HEK293 (cell line): ENCODE measurements around the gene CELF1.

Source experiments
- CTCF ChIA-PET: fragments of 350-600 bp; formaldehyde crosslinking; extraction: SDS; loops from one replicate; lab custom pipeline; 2021; ENCODE audit warnings: antibody characterized with exemption; lab: Yijun Ruan, JAX
- POLR2A ChIA-PET: fragments of 300-600 bp; formaldehyde crosslinking; extraction: SDS; loops from one replicate; lab custom pipeline; 2020; ENCODE audit warnings: antibody characterized with exemption, inconsistent platforms; lab: Yijun Ruan, JAX
- H3K27ac ChIP-seq: fragments of 200-500 bp; sonication (Bioruptor generic); 2 replicates; pipeline ENCODE4 v1.5.1; 2014; ENCODE audit warnings: low read depth, low read length, control low read depth, inconsistent platforms; ENCODE audit errors: extremely low read depth
- H3K36me3 ChIP-seq, 2 experiments: fragments of 200-500 bp in 1 of 2; sonication (Bioruptor generic) in 1 of 2; 1 replicate in 1 of 2; 2 replicates in 1 of 2; pipeline ENCODE4 v1.5.1; 2014 to 2017; ENCODE audit warnings: inconsistent platforms in 2 of 2, low read length in 2 of 2; ENCODE audit not compliant: control insufficient read depth in 2 of 2, insufficient read depth in 1 of 2
- H3K4me1 ChIP-seq: fragments of 200-500 bp; sonication (Bioruptor generic); 2 replicates; pipeline ENCODE4 v1.5.1; 2014; ENCODE audit warnings: mild to moderate bottlenecking, low read length, inconsistent platforms; ENCODE audit not compliant: control insufficient read depth, insufficient read depth
- H3K4me3 ChIP-seq: 2 replicates; pipeline ENCODE4 v1.5.1; 2011; ENCODE audit warnings: low read depth, mild to moderate bottlenecking, control low read depth, low read length, moderate library complexity
- H3K9me3 ChIP-seq: fragments of 200-500 bp; sonication (Bioruptor generic); 2 replicates; pipeline ENCODE4 v1.5.1; 2014; ENCODE audit warnings: low read depth, low read length, inconsistent platforms; ENCODE audit not compliant: control insufficient read depth, insufficient read depth
- FEZF1 ChIP-seq: fragments of 450-650 bp; formaldehyde crosslinking; IDR thresholded peaks from 2 replicates; pipeline ENCODE4 v1.5.1; 2016; ENCODE audit warnings: missing biosample characterization, missing genetic modification characterization
- GFI1B ChIP-seq: fragments of 450-650 bp; formaldehyde crosslinking; IDR thresholded peaks from 2 replicates; pipeline ENCODE4 v1.5.1; 2016; ENCODE audit warnings: missing biosample characterization, missing genetic modification characterization
- KLF16 ChIP-seq: fragments of 450-650 bp; formaldehyde crosslinking; IDR thresholded peaks from 2 replicates; pipeline ENCODE4 v1.5.1; 2017; ENCODE audit warnings: missing biosample characterization, missing genetic modification characterization
- PRDM1 ChIP-seq: fragments of 450-650 bp; formaldehyde crosslinking; IDR thresholded peaks from 2 replicates; pipeline ENCODE4; 2016; ENCODE audit warnings: missing biosample characterization, missing genetic modification characterization
- REPIN1 ChIP-seq: fragments of 450-650 bp; formaldehyde crosslinking; IDR thresholded peaks from 2 replicates; pipeline ENCODE4 v1.5.1; 2017; ENCODE audit warnings: missing biosample characterization, missing genetic modification characterization, low read depth
- YY1 ChIP-seq: fragments of 450-650 bp; formaldehyde crosslinking; IDR thresholded peaks from 2 replicates; pipeline ENCODE4 v1.5.1; 2018; ENCODE audit warnings: missing biosample characterization, missing genetic modification characterization
- ZBTB49 ChIP-seq: fragments of 450-650 bp; formaldehyde crosslinking; IDR thresholded peaks from 2 replicates; pipeline ENCODE4 v1.5.1; 2016; ENCODE audit warnings: missing biosample characterization, missing genetic modification characterization, low read depth
- ZNF146 ChIP-seq: fragments of 450-650 bp; formaldehyde crosslinking; IDR thresholded peaks from 2 replicates; pipeline ENCODE4 v1.5.1; 2016; ENCODE audit warnings: missing biosample characterization, missing genetic modification characterization
- ZNF184 ChIP-seq: fragments of 450-650 bp; IDR thresholded peaks from 2 replicates; pipeline ENCODE4 v1.5.1; 2018; ENCODE audit warnings: missing biosample characterization, mild to moderate bottlenecking, missing genetic modification characterization
- ZNF248 ChIP-seq: fragments of 450-650 bp; formaldehyde crosslinking; IDR thresholded peaks from 2 replicates; pipeline ENCODE4 v1.5.1; 2017; ENCODE audit warnings: missing biosample characterization, missing genetic modification characterization
- ZNF544 ChIP-seq: fragments of 450-650 bp; formaldehyde crosslinking; IDR thresholded peaks from 2 replicates; pipeline ENCODE4 v1.5.0; 2017; ENCODE audit warnings: missing biosample characterization, missing genetic modification characterization
- ZNF558 ChIP-seq: fragments of 450-650 bp; formaldehyde crosslinking; IDR thresholded peaks from 2 replicates; pipeline ENCODE4 v1.5.1; 2016; ENCODE audit warnings: missing biosample characterization, missing genetic modification characterization
- ZNF677 ChIP-seq: fragments of 450-650 bp; IDR thresholded peaks from 2 replicates; pipeline ENCODE4 v1.5.0; 2018; ENCODE audit warnings: missing biosample characterization, mild to moderate bottlenecking, missing genetic modification characterization, moderate library complexity
- ZNF707 ChIP-seq: fragments of 450-650 bp; formaldehyde crosslinking; IDR thresholded peaks from 2 replicates; pipeline ENCODE4 v1.5.1; 2016; ENCODE audit warnings: missing biosample characterization, missing genetic modification characterization
- ZNF747 ChIP-seq: fragments of 450-650 bp; formaldehyde crosslinking; IDR thresholded peaks from 2 replicates; pipeline ENCODE4 v1.5.1; 2016; ENCODE audit warnings: missing biosample characterization, missing genetic modification characterization
- ZSCAN4 ChIP-seq: fragments of 450-650 bp; formaldehyde crosslinking; IDR thresholded peaks from 2 replicates; pipeline ENCODE4 v1.5.1; 2017; ENCODE audit warnings: missing biosample characterization, missing genetic modification characterization
- TF ChIP-seq, protein P1 (sequence below): fragments of 450-650 bp; formaldehyde crosslinking; IDR thresholded peaks from 2 replicates; pipeline ENCODE4 v1.5.1; 2016; ENCODE audit warnings: missing biosample characterization, missing genetic modification characterization
- TF ChIP-seq, protein P2 (sequence below): fragments of 450-650 bp; formaldehyde crosslinking; IDR thresholded peaks from 2 replicates; pipeline ENCODE4 v1.5.1; 2017; ENCODE audit warnings: missing biosample characterization, missing genetic modification characterization
- TF ChIP-seq, protein P3 (sequence below): fragments of 450-650 bp; formaldehyde crosslinking; IDR thresholded peaks from 2 replicates; pipeline ENCODE4 v1.5.1; 2016; ENCODE audit warnings: missing biosample characterization, missing genetic modification characterization
- TF ChIP-seq, protein P4 (sequence below): fragments of 450-650 bp; formaldehyde crosslinking; IDR thresholded peaks from 2 replicates; pipeline ENCODE4 v1.5.1; 2017; ENCODE audit warnings: missing biosample characterization, missing genetic modification characterization

CELF1 gene

GRCh38 chr11:47498584-47499152 lies 54.3 kb downstream of the CELF1 start:
- POLR2A ChIA-PET = interaction anchor here (0.6 to 1.6 kb wide), 3 partner anchors 54 to 573 kb away, joined by 3 to 5 read pairs (median 3); partner anchors contain the start of gene CELF1
- CTCF ChIA-PET = interaction anchor here (0.7 to 1.1 kb wide), 4 partner anchors 19 to 346 kb away, joined by 3 to 6 read pairs (median 4); no protein-coding TSS in a partner anchor

GRCh38 chr11:47498149-47498548 lies 54.8 kb downstream of the CELF1 start:
- H3K4me3 ChIP-seq = no peak overlapping the region
- ChIA-PET CTCF (interaction anchor here (0.6 to 1.1 kb wide), 5 partner anchors 19 to 345 kb away, joined by 3 to 6 read pairs (median 4); no protein-coding TSS in a partner anchor), POLR2A (interaction anchor here (0.6 to 1.6 kb wide), 3 partner anchors 54 to 574 kb away, joined by 3 to 5 read pairs (median 3); partner anchors contain the start of gene CELF1)
- peaks cover 0 to 39% of the 10 kb centered on the region in 2 experiments for H3K36me3 ChIP-seq
- peaks cover 12% of the 10 kb centered on the region for H3K4me1 ChIP-seq
- no peaks in the 10 kb centered on the region for H3K9me3 ChIP-seq
- no peak overlapping the region for H3K27ac ChIP-seq
- no peak for TF ChIP-seq ZNF248
- TF ChIP-seq GFI1B (tag by site-specific recombination) = no peak
- no peak for TF ChIP-seq ZNF184

More at GRCh38 chr11:47498584-47499152, 54.3 kb downstream of the CELF1 start:
- Histone ChIP-seq H3K36me3 (peaks cover 0 to 38% of the 10 kb centered on the region in 2 experiments; a peak in 2 of 3 replicates), H3K9me3 (no peaks in the 10 kb centered on the region), H3K4me1 (peaks cover 12% of the 10 kb centered on the region), H3K4me3 (no peak overlapping the region), H3K27ac (no peak overlapping the region)
- TF ChIP-seq ZNF558 = no peak
- no peak for TF ChIP-seq ZBTB49 (tag by site-specific recombination)
- TF ChIP-seq, protein P1, sequence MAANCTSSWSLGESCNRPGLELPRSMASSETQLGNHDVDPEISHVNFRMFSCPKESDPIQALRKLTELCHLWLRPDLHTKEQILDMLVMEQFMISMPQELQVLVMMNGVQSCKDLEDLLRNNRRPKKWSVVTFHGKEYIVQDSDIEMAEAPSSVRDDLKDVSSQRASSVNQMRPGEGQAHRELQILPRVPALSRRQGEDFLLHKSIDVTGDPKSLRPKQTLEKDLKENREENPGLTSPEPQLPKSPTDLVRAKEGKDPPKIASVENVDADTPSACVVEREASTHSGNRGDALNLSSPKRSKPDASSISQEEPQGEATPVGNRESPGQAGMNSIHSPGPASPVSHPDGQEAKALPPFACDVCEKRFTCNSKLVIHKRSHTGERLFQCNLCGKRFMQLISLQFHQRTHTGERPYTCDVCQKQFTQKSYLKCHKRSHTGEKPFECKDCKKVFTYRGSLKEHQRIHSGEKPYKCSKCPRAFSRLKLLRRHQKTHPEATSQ (tag by site-specific recombination) = no peak
- TF ChIP-seq ZNF707 (tag by site-specific recombination) = no peak
- TF ChIP-seq ZSCAN4 = no peak
- TF ChIP-seq, protein P2, sequence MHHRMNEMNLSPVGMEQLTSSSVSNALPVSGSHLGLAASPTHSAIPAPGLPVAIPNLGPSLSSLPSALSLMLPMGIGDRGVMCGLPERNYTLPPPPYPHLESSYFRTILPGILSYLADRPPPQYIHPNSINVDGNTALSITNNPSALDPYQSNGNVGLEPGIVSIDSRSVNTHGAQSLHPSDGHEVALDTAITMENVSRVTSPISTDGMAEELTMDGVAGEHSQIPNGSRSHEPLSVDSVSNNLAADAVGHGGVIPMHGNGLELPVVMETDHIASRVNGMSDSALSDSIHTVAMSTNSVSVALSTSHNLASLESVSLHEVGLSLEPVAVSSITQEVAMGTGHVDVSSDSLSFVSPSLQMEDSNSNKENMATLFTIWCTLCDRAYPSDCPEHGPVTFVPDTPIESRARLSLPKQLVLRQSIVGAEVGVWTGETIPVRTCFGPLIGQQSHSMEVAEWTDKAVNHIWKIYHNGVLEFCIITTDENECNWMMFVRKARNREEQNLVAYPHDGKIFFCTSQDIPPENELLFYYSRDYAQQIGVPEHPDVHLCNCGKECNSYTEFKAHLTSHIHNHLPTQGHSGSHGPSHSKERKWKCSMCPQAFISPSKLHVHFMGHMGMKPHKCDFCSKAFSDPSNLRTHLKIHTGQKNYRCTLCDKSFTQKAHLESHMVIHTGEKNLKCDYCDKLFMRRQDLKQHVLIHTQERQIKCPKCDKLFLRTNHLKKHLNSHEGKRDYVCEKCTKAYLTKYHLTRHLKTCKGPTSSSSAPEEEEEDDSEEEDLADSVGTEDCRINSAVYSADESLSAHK (tag by site-specific recombination) = no peak
- no peak for TF ChIP-seq PRDM1
- no peak for TF ChIP-seq ZNF544 (tag by site-specific recombination)

DNA sequence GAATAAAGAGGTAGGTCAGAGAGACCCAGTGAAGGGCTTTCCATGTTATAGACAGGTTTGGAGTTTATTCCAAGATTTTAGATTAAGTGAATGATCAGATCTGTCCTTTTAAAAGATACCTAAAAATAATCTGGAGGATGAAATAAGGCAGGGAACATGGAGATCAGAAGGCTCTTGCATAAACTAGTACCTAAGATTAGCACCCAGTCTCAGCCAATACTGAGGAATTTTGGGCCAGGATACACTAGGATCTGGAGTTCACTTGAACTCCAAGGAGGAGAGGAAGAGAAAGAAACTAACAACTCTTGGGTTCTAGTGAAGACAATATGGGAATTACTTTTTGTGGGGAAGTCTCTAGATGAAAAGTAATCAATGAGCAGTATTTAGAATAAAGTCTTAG lies 56.1 kb downstream of the CELF1 start:
- POLR2A ChIA-PET = no interaction called here
- peaks cover 0 to 44% of the 10 kb centered on the region in 2 experiments for H3K36me3 ChIP-seq
- CTCF ChIA-PET = no interaction called here
- H3K27ac ChIP-seq = no peak overlapping the region
- no peak overlapping the region for H3K4me3 ChIP-seq
- H3K4me1 ChIP-seq = peaks cover 12% of the 10 kb centered on the region
- H3K9me3 ChIP-seq = no peaks in the 10 kb centered on the region
- TF ChIP-seq REPIN1 (tag by site-specific recombination) = no peak
- no peak for TF ChIP-seq ZNF747 (tag by site-specific recombination)
- no peak for TF ChIP-seq ZNF707 (tag by site-specific recombination)
- no peak for TF ChIP-seq ZNF146 (tag by site-specific recombination)
- no peak for TF ChIP-seq ZNF677 (tag by site-specific recombination)
- no peak for TF ChIP-seq KLF16 (tag by site-specific recombination)
- TF ChIP-seq YY1 (tag by site-specific recombination) = no peak
- TF ChIP-seq, protein P3, sequence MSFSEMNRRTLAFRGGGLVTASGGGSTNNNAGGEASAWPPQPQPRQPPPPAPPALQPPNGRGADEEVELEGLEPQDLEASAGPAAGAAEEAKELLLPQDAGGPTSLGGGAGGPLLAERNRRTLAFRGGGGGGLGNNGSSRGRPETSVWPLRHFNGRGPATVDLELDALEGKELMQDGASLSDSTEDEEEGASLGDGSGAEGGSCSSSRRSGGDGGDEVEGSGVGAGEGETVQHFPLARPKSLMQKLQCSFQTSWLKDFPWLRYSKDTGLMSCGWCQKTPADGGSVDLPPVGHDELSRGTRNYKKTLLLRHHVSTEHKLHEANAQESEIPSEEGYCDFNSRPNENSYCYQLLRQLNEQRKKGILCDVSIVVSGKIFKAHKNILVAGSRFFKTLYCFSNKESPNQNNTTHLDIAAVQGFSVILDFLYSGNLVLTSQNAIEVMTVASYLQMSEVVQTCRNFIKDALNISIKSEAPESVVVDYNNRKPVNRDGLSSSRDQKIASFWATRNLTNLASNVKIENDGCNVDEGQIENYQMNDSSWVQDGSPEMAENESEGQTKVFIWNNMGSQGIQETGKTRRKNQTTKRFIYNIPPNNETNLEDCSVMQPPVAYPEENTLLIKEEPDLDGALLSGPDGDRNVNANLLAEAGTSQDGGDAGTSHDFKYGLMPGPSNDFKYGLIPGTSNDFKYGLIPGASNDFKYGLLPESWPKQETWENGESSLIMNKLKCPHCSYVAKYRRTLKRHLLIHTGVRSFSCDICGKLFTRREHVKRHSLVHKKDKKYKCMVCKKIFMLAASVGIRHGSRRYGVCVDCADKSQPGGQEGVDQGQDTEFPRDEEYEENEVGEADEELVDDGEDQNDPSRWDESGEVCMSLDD = no peak
- TF ChIP-seq FEZF1 (tag by site-specific recombination) = no peak
- TF ChIP-seq, protein P4, sequence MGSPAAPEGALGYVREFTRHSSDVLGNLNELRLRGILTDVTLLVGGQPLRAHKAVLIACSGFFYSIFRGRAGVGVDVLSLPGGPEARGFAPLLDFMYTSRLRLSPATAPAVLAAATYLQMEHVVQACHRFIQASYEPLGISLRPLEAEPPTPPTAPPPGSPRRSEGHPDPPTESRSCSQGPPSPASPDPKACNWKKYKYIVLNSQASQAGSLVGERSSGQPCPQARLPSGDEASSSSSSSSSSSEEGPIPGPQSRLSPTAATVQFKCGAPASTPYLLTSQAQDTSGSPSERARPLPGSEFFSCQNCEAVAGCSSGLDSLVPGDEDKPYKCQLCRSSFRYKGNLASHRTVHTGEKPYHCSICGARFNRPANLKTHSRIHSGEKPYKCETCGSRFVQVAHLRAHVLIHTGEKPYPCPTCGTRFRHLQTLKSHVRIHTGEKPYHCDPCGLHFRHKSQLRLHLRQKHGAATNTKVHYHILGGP (tag by site-specific recombination) = no peak
